SU-DHL-6 (cell line): ENCODE measurements around the gene ARID5B.

ENCODE experiments used
- H2AFZ ChIP-seq: fragments of 200-600 bp; sonication (generic); 2 replicates; pipeline ENCODE4 v1.6.1; 2014; ENCODE audit warnings: low read depth, mild to moderate bottlenecking, moderate library complexity, mixed read lengths, antibody characterized with exemption, low read length; ENCODE audit not compliant: severe bottlenecking
- H3F3A ChIP-seq: fragments of 200-600 bp; shearing (Covaris generic); 2 replicates; pipeline ENCODE4 v1.6.0; 2016; ENCODE audit warnings: antibody characterized with exemption, mild to moderate bottlenecking; ENCODE audit not compliant: insufficient read depth
- H3K27ac ChIP-seq: fragments of 200-600 bp; sonication (generic); 2 replicates; pipeline ENCODE4 v1.5.1; 2016; ENCODE audit warnings: low read depth, mild to moderate bottlenecking, low read length, moderate library complexity, mixed read lengths
- H3K27me3 ChIP-seq: fragments of 200-600 bp; sonication (generic), shearing (Covaris generic); 2 replicates; pipeline ENCODE4 v1.6.0; 2014; ENCODE audit warnings: mild to moderate bottlenecking, low read length
- H3K36me3 ChIP-seq: fragments of 200-600 bp; sonication (generic); 2 replicates; pipeline ENCODE4 v1.6.1; 2014; ENCODE audit warnings: mild to moderate bottlenecking, low read length, mixed read lengths
- H3K4me2 ChIP-seq: fragments of 300-600, 200-600 bp; shearing (Covaris generic), sonication (generic); 2 replicates; pipeline ENCODE4 v1.6.0; 2014; ENCODE audit warnings: low read length, low read depth, mild to moderate bottlenecking; ENCODE audit not compliant: poor library complexity, severe bottlenecking
- H3K4me3 ChIP-seq: fragments of 200-600 bp; sonication (generic); 2 replicates; pipeline ENCODE4 v1.5.1; 2014; ENCODE audit warnings: antibody characterized with exemption, low read length, mild to moderate bottlenecking, mixed read lengths; ENCODE audit not compliant: insufficient read depth, poor library complexity, severe bottlenecking
- H3K79me2 ChIP-seq: fragments of 200-600 bp; sonication (generic); 2 replicates; pipeline ENCODE4 v1.6.1; 2014; ENCODE audit warnings: mild to moderate bottlenecking, low read length, moderate library complexity; ENCODE audit not compliant: insufficient read depth
- H3K9ac ChIP-seq: fragments of 200-600 bp; sonication (generic); 2 replicates; pipeline ENCODE4 v1.7.0; 2014; ENCODE audit warnings: mild to moderate bottlenecking, low read length
- H3K9me2 ChIP-seq: fragments of 200-600 bp; sonication (generic); replicated peaks from 2 replicates; pipeline ENCODE4 v1.6.1; 2014; ENCODE audit warnings: low read length; ENCODE audit not compliant: insufficient read depth
- H3K9me3 ChIP-seq: fragments of 200-600 bp; sonication (generic); 2 replicates; pipeline ENCODE4 v1.6.1; 2014; ENCODE audit warnings: low read length, mixed read lengths; ENCODE audit not compliant: insufficient read depth
- H4K20me1 ChIP-seq: fragments of 200-600 bp; sonication (generic); 2 replicates; pipeline ENCODE4 v1.6.1; 2014; ENCODE audit warnings: low read depth, mild to moderate bottlenecking, antibody characterized with exemption, low read length, moderate library complexity, mixed read lengths
- EZH2phosphoT487 ChIP-seq: fragments of 200-600 bp; sonication (generic), shearing (Covaris generic); conservative IDR thresholded peaks from 2 replicates; pipeline ENCODE4 v1.6.1; 2018; ENCODE audit warnings: mild to moderate bottlenecking, antibody characterized with exemption, low read length, moderate library complexity, mixed read lengths
- TF ChIP-seq, protein P1 (sequence below): fragments of 200-600 bp; sonication (generic); IDR thresholded peaks from one replicate; pipeline ENCODE4 v1.5.1; 2017; ENCODE audit warnings: antibody characterized with exemption, mild to moderate bottlenecking, low read length, moderate library complexity; ENCODE audit not compliant: insufficient read depth, poor library complexity, severe bottlenecking

The ARID5B gene

DNA sequence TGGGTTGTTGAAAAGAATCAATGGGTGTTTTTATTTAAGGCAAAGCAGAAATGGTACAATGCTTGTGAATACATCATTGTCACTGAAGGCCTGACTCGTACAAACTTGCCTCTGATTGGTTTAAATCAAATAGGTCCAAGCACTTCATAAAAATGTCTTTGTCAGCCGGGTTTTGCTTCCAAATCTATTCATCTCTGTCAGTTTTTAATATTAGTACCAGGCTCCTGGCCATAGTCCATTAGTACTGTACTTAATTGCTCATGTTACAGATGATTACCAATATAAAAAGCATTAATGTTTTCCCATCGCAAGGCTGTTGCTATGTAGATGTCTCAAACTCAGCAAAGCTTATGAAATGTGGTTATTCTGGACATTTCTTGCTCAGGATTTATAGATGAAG lies 171.9 kb downstream of the ARID5B start:
- Histone ChIP-seq H3K4me3 (no peak overlapping the region), H3K9me2 (no peaks in the 10 kb centered on the region), H3K27ac (no peak overlapping the region), H3K9me3 (no peaks in the 10 kb centered on the region), H3K27me3 (no peaks in the 10 kb centered on the region), H3K9ac (no peak overlapping the region), H2AFZ (no peak overlapping the region), H3K4me2 (no peak overlapping the region), H3F3A (peaks cover 33% of the 10 kb centered on the region), H3K36me3 (peaks cover 46% of the 10 kb centered on the region), H3K79me2 (peaks cover 4% of the 10 kb centered on the region; the same call in 1 of the 2 replicates), H4K20me1 (no peaks in the 10 kb centered on the region)
- TF ChIP-seq, protein P1, sequence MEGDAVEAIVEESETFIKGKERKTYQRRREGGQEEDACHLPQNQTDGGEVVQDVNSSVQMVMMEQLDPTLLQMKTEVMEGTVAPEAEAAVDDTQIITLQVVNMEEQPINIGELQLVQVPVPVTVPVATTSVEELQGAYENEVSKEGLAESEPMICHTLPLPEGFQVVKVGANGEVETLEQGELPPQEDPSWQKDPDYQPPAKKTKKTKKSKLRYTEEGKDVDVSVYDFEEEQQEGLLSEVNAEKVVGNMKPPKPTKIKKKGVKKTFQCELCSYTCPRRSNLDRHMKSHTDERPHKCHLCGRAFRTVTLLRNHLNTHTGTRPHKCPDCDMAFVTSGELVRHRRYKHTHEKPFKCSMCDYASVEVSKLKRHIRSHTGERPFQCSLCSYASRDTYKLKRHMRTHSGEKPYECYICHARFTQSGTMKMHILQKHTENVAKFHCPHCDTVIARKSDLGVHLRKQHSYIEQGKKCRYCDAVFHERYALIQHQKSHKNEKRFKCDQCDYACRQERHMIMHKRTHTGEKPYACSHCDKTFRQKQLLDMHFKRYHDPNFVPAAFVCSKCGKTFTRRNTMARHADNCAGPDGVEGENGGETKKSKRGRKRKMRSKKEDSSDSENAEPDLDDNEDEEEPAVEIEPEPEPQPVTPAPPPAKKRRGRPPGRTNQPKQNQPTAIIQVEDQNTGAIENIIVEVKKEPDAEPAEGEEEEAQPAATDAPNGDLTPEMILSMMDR, result no peak
- no peak for TF ChIP-seq EZH2phosphoT487

DNA sequence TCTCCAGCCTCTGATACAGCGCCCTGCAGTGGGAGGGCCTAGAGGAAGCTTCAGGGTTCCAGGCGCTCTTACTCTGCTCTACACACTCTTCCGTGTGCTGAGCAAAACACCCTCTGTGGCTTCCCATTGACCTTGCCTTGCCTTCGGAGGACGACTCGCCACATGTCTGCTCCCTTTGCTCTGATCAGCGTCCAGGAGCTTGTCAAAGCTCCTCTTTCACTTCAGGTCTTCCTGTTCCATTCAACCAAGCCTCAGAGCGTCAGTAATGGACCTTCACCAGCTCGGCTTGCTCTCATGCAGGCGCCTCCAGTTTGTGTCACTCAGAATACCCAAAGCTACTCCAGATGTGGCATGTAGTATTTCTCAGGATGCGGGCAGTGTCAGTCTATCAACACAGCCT lies 173.9 kb downstream of the ARID5B start:
- no peaks in the 10 kb centered on the region for H4K20me1 ChIP-seq
- H3K9me2 ChIP-seq, result no peaks in the 10 kb centered on the region
- H2AFZ ChIP-seq, result no peak overlapping the region
- no peak overlapping the region for H3K9ac ChIP-seq
- no peak overlapping the region for H3K4me2 ChIP-seq
- peaks cover 18% of the 10 kb centered on the region; the same call in 1 of the 2 replicates for H3K79me2 ChIP-seq
- H3K9me3 ChIP-seq, result no peaks in the 10 kb centered on the region
- H3K27me3 ChIP-seq, result no peaks in the 10 kb centered on the region
- peaks cover 37% of the 10 kb centered on the region for H3F3A ChIP-seq
- H3K27ac ChIP-seq, result no peak overlapping the region
- TF ChIP-seq EZH2phosphoT487, result no peak
- TF ChIP-seq, protein P1, result no peak
- H3K4me3 ChIP-seq, result no peak overlapping the region
- peaks cover 34% of the 10 kb centered on the region for H3K36me3 ChIP-seq

DNA sequence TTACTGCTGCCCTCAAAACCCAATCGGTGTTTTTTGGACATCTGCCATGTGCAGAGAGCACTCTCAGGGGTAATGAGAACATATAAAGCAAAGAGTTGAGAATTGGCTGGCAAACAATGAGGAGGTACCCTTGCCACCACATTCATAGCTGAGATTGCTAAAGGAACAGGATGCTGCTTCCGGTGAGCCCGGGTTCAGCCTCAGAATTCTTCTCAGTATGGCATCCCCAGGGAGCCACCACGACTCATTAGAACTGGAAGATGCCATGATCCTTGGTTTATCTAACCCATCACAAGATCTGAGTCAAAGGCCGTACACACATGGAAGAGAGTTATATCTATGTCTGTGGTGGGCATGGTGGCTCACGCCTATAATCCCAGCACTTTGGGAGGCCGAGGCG lies 174.4 kb downstream of the ARID5B start:
- Histone ChIP-seq H3K9me2 (no peaks in the 10 kb centered on the region), H3K79me2 (peaks cover 23% of the 10 kb centered on the region), H4K20me1 (no peaks in the 10 kb centered on the region), H3K9me3 (no peaks in the 10 kb centered on the region), H3K36me3 (peaks cover 30% of the 10 kb centered on the region), H3K27me3 (no peaks in the 10 kb centered on the region), H3K4me3 (no peak overlapping the region), H3F3A (peaks cover 42% of the 10 kb centered on the region), H3K4me2 (no peak overlapping the region), H2AFZ (no peak overlapping the region), H3K27ac (no peak overlapping the region), H3K9ac (no peak overlapping the region)
- TF ChIP-seq, protein P1, result no peak
- no peak for TF ChIP-seq EZH2phosphoT487
